ENCODE data around the gene GNL1. TPM values are rescaled to one million over a fixed set of nuclear protein-coding genes. Genes with fewer than 3 reads are reported as not detected.

GNL1 gene
- total and polyA plus RNA-seq, 9 of the 15 experiments (the other 6 are each of a cell fraction or from before 2014, with no cell fraction given) = 0.73 to 112 (median 58.0) TPM

GRCh38 chr6:30556906-30557682, 805 bp upstream of the GNL1 start, which contains the start of gene PRR3 (continued):
- no peak for TF ChIP-seq SMAD2 (IDR thresholded peaks at IDR 0.05; ENCODE audit: low read depth, low read length)
- TF ChIP-seq TAL1 (IDR thresholded peaks at IDR 0.05) = peak; percentile 19; the same call in 1 of the 2 replicates
- TF ChIP-seq ARID1B (IDR thresholded peaks at IDR 0.05) = peak; percentile 58; the same call in 1 of the 2 replicates
- TF ChIP-seq ZNF589 (CRISPR knock-in tag; IDR thresholded peaks at IDR 0.05; ENCODE audit: low read depth) = no peak; the same call in 1 of the 2 replicates
- TF ChIP-seq IRF2 (CRISPR knock-in tag; IDR thresholded peaks at IDR 0.05) = 0 out of 2 replicates have a peak, but pooled peaks have one; percentile 79
- peak in 1 of 2 experiments; percentile 97; a peak in 3 of 4 replicates for TF ChIP-seq FOXK2 (conservative IDR thresholded peaks at IDR 0.05 in 1 of 2, IDR thresholded peaks at IDR 0.05 in 1 of 2; ENCODE audit: low read depth in 2 of 2)
- TF ChIP-seq ETS2 (tag; IDR thresholded peaks at IDR 0.05; ENCODE audit: borderline replicate concordance, poor library complexity, severe bottlenecking) = no peak
- TF ChIP-seq MLLT1 (IDR thresholded peaks at IDR 0.05) = peak in 1 of 2 experiments; percentile 33; a peak in 3 of 4 replicates
- no peak for TF ChIP-seq RFX7 (CRISPR knock-in tag; IDR thresholded peaks at IDR 0.05)
- no peak for TF ChIP-seq ZNF586 (CRISPR knock-in tag; conservative IDR thresholded peaks at IDR 0.05)
- no peak for TF ChIP-seq PHF21A (IDR thresholded peaks at IDR 0.05; ENCODE audit: borderline replicate concordance, low read depth)
- TF ChIP-seq NUFIP1 (IDR thresholded peaks at IDR 0.05; ENCODE audit: partially characterized antibody) = no peak
- TF ChIP-seq ZNF592 (IDR thresholded peaks at IDR 0.05) = peak; percentile 67
- no peak for TF ChIP-seq ZNF551 (CRISPR knock-in tag; IDR thresholded peaks at IDR 0.05)
- TF ChIP-seq CBX8 (IDR thresholded peaks at IDR 0.05; ENCODE audit: borderline replicate concordance, extremely low read depth, low read depth, low read length, poor library complexity, severe bottlenecking) = no peak
- TF ChIP-seq TARDBP (IDR thresholded peaks at IDR 0.05) = no peak; the same call in 1 of the 2 replicates
- peak; percentile 45 for TF ChIP-seq RBM39 (optimal IDR thresholded peaks at IDR 0.05; ENCODE audit: low read depth, low read length)
- peak; percentile 61 for TF ChIP-seq NFIC (IDR thresholded peaks at IDR 0.05)
- peak; percentile 89 for TF ChIP-seq BRD9 (IDR thresholded peaks at IDR 0.05; ENCODE audit: low read depth, partially characterized antibody)
- no peak for TF ChIP-seq SMARCC2 (IDR thresholded peaks at IDR 0.05; ENCODE audit: low read depth)

Data from K562 (cell line).